K562 (cell line): ENCODE data around the gene HOPX. TPM values are rescaled to one million over a fixed set of nuclear protein-coding genes. Genes with fewer than 3 reads are reported as not detected.

ENCODE experiments used
- BACH1 ChIP-seq: fragments of 200-800 bp; sonication (Bioruptor generic); IDR thresholded peaks from 2 replicates; pipeline ENCODE4 v1.6.1; 2016; ENCODE audit warnings: missing genetic modification characterization, missing compliant biosample characterization
- CEBPG ChIP-seq, 3 experiments: fragments of 200-800 bp in 1 of 3; sonication (Bioruptor generic) in 1 of 3; sonication (generic) in 1 of 3; formaldehyde crosslinking in 1 of 3; IDR thresholded peaks in 2 of 3; conservative IDR thresholded peaks in 1 of 3; 2 replicates each; pipeline versions ENCODE4 v1.6.1 to v1.8.0; 2016 to 2022; ENCODE audit warnings: missing compliant biosample characterization in 2 of 3, missing genetic modification characterization in 2 of 3, mild to moderate bottlenecking in 1 of 3, missing genetic modification reagents in 1 of 3
- CTBP1 ChIP-seq: fragments of 450-650 bp; IDR thresholded peaks from 2 replicates; pipeline ENCODE4 v1.6.1; 2016; ENCODE audit warnings: borderline replicate concordance
- HOXB6 ChIP-seq: fragments of 250-450 bp; sonication (Bioruptor Pico); IDR thresholded peaks from 2 replicates; pipeline ENCODE4 v1.5.1; 2022; ENCODE audit warnings: mild to moderate bottlenecking, borderline replicate concordance
- IRF2 ChIP-seq: sonication (generic); formaldehyde crosslinking; IDR thresholded peaks from 2 replicates; pipeline ENCODE4 v1.8.1; 2022; ENCODE audit warnings: mild to moderate bottlenecking, missing genetic modification reagents
- NR2F6 ChIP-seq: fragments of 450-650 bp; formaldehyde crosslinking; IDR thresholded peaks from 2 replicates; pipeline ENCODE4 v1.4.0; 2020; ENCODE audit warnings: mild to moderate bottlenecking
- POLR2AphosphoS5 ChIP-seq: IDR thresholded peaks from 2 replicates; pipeline ENCODE4 v1.6.1; 2011; ENCODE audit warnings: mild to moderate bottlenecking, low read depth, low read length, moderate library complexity; ENCODE audit not compliant: control insufficient read depth, insufficient read depth
- YBX1 ChIP-seq: fragments of 450-650 bp; IDR thresholded peaks from 2 replicates; pipeline ENCODE4 v1.7.1; 2016; ENCODE audit warnings: mild to moderate bottlenecking
- ZNF140 ChIP-seq: fragments of 250-450 bp; sonication (Bioruptor Pico); IDR thresholded peaks from 2 replicates; pipeline ENCODE4 v1.8.0; 2021; ENCODE audit warnings: moderate library complexity, mild to moderate bottlenecking, inconsistent platforms
- ZNF174 ChIP-seq: fragments of 250-450 bp; sonication (Bioruptor Pico); IDR thresholded peaks from 2 replicates; pipeline ENCODE4 v1.4.0; 2020; ENCODE audit warnings: mild to moderate bottlenecking
- ZNF197 ChIP-seq: fragments of 200-800 bp; sonication (Bioruptor generic); IDR thresholded peaks from 2 replicates; pipeline ENCODE4 v1.6.1; 2016; ENCODE audit warnings: low read depth, missing genetic modification characterization, missing compliant biosample characterization
- ZNF239 ChIP-seq: fragments of 250-450 bp; sonication (Bioruptor Pico); IDR thresholded peaks from 2 replicates; pipeline ENCODE4 v1.4.0; 2020; ENCODE audit warnings: mild to moderate bottlenecking
- ZNF780A ChIP-seq: fragments of 250-450 bp; sonication (Bioruptor Pico); IDR thresholded peaks from 2 replicates; pipeline ENCODE4 v1.5.0; 2021; ENCODE audit warnings: mild to moderate bottlenecking
- polyA plus RNA-seq, 8 experiments: library from polyadenylated mRNA; depleted of rRNA in 4 of 8; stranded (reverse) in 5 of 8; unstranded in 3 of 8; fragments of >200 nt; fragmentation: Nextera tagmentation in 2 of 8; fragmentation: Illumina TruSeq in 1 of 8; extraction: Ambion mirVana in 2 of 8; extraction: Trizol in 1 of 8; gene quantifications; 2 replicates each; pipeline versions ENCODE4 v1.2.1 to v1.2.3, GENCODE V29; 2011 to 2014; ENCODE audit warnings: inconsistent platforms in 1 of 8, missing spikeins in 1 of 8
- total RNA-seq, 7 experiments: library from RNA; depleted of rRNA in 6 of 7; stranded (reverse); fragments of >200 nt in 6 of 7; fragmentation: Illumina TruSeq in 2 of 7; extraction: Trizol in 2 of 7; gene quantifications; 2 replicates each; pipeline versions ENCODE4 v1.2.1 to v1.2.3, GENCODE V29; 2011 to 2021; ENCODE audit warnings: low replicate concordance in 1 of 7

HOPX gene
- total and polyA plus RNA-seq, 9 of the 15 experiments (the other 6 are each of a cell fraction or from before 2014, with no cell fraction given): 0.24 TPM; not detected in 8

- TF ChIP-seq IRF2 (CRISPR knock-in tag): no peak
- no peak for TF ChIP-seq ZNF174 (CRISPR knock-in tag)
- no peak for TF ChIP-seq NR2F6
- no peak for TF ChIP-seq HOXB6
- no peak for TF ChIP-seq ZNF197
- TF ChIP-seq ZNF140 (CRISPR knock-in tag): no peak
- no peak for TF ChIP-seq BACH1 (tag)
- no peak for TF ChIP-seq YBX1
- no peak for TF ChIP-seq ZNF239 (CRISPR knock-in tag)
- no peak for TF ChIP-seq ZNF780A (CRISPR knock-in tag)
- no peak for TF ChIP-seq POLR2AphosphoS5
- TF ChIP-seq CTBP1: no peak
- no peak for TF ChIP-seq CEBPG (CRISPR knock-in tag; IDR thresholded peaks at IDR 0.05)
- TF ChIP-seq CEBPG (tag; conservative IDR thresholded peaks at IDR 0.05 in 1 of 2, IDR thresholded peaks at IDR 0.05 in 1 of 2): no peak
- TF ChIP-seq, all 486 proteins: peak for 0
Observed at GRCh38 chr4:56640621-56641493, 40.2 kb downstream of the HOPX start (continued).
